Central memory CD4-positive, alpha-beta T cell (primary cell): ENCODE results near the gene TXNRD1.
"Not testable (repeated sequence)": the region's sequence is repeated elsewhere in the genome, so short reads cannot be mapped to it uniquely, and the experiment has no call there.

Experiments
- DNase-seq: peaks from one replicate; pipeline ENCODE4 v3.0.0; 2022

The TXNRD1 gene

GRCh38 chr12:104285740-104286515, 70.3 kb downstream of the TXNRD1 start:
- DNase-seq, result no peak

GRCh38 chr12:104286516-104287482, 71.2 kb downstream of the TXNRD1 start:
- DNase-seq, result peak; percentile 90

- peak; percentile 85 for DNase-seq
Observed at GRCh38 chr12:104288635-104289274, 73.2 kb downstream of the TXNRD1 start.

GRCh38 chr12:104290320-104290719, 74.7 kb downstream of the TXNRD1 start:
- no peak for DNase-seq

- no peak for DNase-seq
Observed at GRCh38 chr12:104290855-104291254, 75.3 kb downstream of the TXNRD1 start.

GRCh38 chr12:104291867-104292524, 76.4 kb downstream of the TXNRD1 start:
- DNase-seq, result no peak

- no peak for DNase-seq
Observed at GRCh38 chr12:104292872-104293794, 77.6 kb downstream of the TXNRD1 start.

- not testable (repeated sequence) for DNase-seq
Observed at GRCh38 chr12:104294158-104294859, 78.7 kb downstream of the TXNRD1 start.

- no peak for DNase-seq
Observed at GRCh38 chr12:104294927-104295668, 79.5 kb downstream of the TXNRD1 start.

- no peak for DNase-seq
Observed at GRCh38 chr12:104295954-104296353, 80.4 kb downstream of the TXNRD1 start.

GRCh38 chr12:104296718-104297117, 81.1 kb downstream of the TXNRD1 start:
- DNase-seq, result no peak

- DNase-seq, result no peak
Observed at GRCh38 chr12:104297477-104298113, 82.0 kb downstream of the TXNRD1 start.

- no peak for DNase-seq
Observed at GRCh38 chr12:104299842-104300481, 84.4 kb downstream of the TXNRD1 start.

GRCh38 chr12:104303538-104304151, 88.1 kb downstream of the TXNRD1 start, which contains the start of gene EID3:
Gene EID3 (plus strand): TSS chr12:104303739. CDS start chr12:104303935, 196 bp downstream.
- peak; percentile 91 for DNase-seq

- no peak for DNase-seq
Observed at GRCh38 chr12:104304261-104305009, 88.9 kb downstream of the TXNRD1 start.

GRCh38 chr12:104305349-104305748, 89.8 kb downstream of the TXNRD1 start:
- no peak for DNase-seq

- DNase-seq, result no peak
Observed at GRCh38 chr12:104306376-104306775, 90.8 kb downstream of the TXNRD1 start.
